Activated CD4-positive, CD25-positive, alpha-beta regulatory T cell (primary cell): Measurements from ENCODE around the gene MAT2A.
"Not testable (repeated sequence)": the region's sequence is repeated elsewhere in the genome, so short reads cannot be mapped to it uniquely, and the experiment has no call there.

ENCODE experiments used
- DNase-seq, 4 experiments: peaks; one replicate each; lab custom pipeline; 2025; lab: John Stamatoyannopoulos, UW

The MAT2A gene

DNA sequence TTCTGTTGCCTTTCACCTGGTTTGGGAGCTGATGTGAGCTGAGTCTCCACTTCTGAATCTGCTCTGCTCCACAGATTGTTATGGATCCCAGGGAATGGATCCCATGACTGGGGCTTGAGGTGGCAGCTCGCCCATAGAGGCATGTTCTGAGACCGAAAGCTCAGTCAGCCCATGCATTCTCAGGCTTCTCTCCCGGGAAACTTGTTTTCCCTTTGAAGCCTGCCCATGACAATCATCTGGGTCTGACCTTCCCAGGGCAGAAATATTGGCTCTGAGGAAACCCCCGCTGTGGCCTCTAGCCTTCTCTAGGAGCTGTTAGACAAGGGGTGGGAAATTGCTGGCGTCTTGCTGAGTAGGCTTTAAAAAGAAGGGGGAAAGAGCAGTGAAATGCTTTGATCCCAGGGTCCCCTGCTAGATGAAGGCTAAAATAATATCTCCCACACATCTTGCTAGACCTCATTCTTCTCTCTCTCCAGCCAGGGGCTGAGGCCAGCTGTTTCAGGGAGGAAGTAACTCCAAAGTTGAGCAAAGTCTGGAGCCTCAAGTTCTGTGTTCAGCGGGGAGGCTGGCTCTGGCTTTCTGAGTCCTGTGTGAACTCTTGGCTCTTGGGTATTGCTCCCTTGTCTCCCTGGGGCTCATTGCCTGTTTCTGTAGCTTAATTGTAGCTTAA, 40.4 kb downstream of the MAT2A start:
- no peak for DNase-seq

- DNase-seq = no peak
Observed at GRCh38 chr2:85580206-85580605, 41.2 kb downstream of the MAT2A start.

DNA sequence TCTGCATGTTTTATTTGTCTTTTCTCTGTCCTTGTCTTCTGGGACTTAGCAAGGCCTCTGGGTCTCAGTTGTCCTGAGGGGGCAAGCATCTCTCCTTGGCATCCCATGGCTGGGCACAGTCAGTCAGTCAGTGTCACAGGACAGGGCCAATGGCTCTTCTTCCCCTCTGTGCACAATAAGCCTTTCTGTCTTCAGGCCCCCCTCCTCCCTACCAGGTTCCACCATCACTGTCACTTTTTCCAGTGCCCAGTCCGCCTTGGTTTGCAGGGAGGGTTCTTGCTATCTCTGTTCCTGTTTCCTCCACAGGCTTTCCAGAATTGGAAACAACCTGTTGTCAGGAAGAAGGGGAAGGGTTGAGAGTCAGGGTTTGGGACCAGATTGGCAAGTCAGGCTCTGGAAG, 43.5 kb downstream of the MAT2A start:
- DNase-seq = no peak

GRCh38 chr2:85583667-85584353, 44.8 kb downstream of the MAT2A start:
- peak in 2 of 4 experiments; percentile 11 to 24 for DNase-seq

- peak in 2 of 4 experiments; percentile 19 to 30 for DNase-seq
Observed at GRCh38 chr2:85584354-85584856, 45.4 kb downstream of the MAT2A start, which contains the start of gene VAMP5. Gene VAMP5 (plus strand): TSS chr2:85584431. CDS start chr2:85584491, 60 bp downstream.

DNA sequence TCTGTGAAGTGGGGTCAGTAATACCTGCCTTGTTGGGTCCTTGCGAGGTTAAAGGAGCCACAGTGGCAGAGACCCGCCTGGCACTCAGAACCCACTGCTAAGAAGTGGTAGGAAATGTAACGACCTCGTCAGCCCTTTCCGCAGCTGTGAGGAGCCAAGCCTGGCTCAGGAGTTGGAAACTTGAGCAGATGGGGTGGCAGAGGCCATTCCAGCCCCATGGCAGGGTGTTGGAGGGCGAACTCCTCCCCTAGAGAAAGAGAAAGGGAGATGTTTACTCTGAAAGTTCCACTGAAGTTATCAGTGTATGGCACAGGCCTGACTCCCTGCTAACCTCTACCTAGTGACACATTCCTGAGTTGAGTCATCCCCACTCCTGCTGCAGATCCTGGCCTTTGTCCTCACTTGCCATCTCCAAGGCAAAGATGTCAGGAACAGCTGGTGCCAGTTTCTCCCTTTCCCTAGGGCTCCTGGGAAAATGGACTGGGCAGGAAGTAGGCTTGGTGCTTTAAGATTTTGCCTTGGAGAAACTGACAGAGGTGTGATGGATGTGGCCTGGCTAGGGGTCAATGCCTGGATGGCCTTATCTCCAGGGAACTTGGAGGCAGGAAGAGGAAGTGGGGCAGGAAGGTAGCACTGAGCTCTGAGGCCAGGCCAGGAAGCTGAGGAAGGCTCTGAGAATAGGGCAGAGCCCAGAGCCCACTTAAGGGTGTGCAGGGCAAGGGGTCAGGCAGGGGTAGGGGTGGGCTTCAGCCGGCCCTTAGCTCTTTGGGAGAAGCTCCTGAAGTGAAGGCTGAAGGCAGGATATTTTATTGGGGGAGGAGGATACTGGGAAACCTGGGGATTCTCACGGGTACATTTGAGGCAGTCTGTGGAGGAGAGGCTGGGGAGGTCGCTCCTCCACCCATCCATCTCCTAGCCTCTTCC, 46.2 kb downstream of the MAT2A start:
- DNase-seq = no peak

DNA sequence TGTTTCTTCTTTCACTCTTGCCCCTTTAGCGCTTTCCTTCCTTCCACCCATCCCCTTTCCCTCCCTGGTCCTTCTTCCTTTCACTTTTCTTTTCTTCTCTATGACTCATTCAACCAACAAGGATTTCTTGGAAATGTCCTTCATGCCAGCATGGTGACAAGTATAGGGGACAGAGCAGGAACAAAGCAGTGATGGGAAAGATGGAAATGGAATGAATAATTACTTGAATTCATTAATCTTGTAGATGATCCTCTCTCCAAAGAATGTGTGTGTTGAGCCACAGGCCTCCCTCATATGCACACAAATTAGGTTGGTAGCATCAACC, 46.8 kb downstream of the MAT2A start:
- no peak for DNase-seq

- no peak for DNase-seq
Observed at GRCh38 chr2:85588236-85588635, 49.3 kb downstream of the MAT2A start.

GRCh38 chr2:85588645-85589044, 49.7 kb downstream of the MAT2A start:
- no peak for DNase-seq

GRCh38 chr2:85589181-85589580, 50.2 kb downstream of the MAT2A start:
- DNase-seq = no peak

GRCh38 chr2:85589982-85590791, 51.2 kb downstream of the MAT2A start:
- no peak for DNase-seq

GRCh38 chr2:85590950-85591349, 52.0 kb downstream of the MAT2A start:
- no peak for DNase-seq

DNA sequence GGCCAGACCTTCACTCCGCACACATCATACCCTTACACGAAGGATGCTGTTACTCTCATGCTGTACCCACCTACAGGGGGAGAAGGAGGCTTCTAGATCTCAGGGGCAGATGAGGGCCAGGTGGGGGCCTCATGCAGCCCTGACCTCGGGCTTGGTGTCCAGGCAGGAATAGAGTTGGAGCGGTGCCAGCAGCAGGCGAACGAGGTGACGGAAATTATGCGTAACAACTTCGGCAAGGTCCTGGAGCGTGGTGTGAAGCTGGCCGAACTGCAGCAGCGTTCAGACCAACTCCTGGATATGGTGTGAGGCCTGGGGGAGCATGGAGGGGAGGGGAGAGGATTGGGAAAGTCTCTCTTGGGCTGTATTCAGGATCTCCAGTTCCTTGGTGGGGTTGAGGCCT, 52.6 kb downstream of the MAT2A start:
- DNase-seq = no peak

- not testable (repeated sequence) for DNase-seq
Observed at GRCh38 chr2:85592299-85592698, 53.3 kb downstream of the MAT2A start.

DNA sequence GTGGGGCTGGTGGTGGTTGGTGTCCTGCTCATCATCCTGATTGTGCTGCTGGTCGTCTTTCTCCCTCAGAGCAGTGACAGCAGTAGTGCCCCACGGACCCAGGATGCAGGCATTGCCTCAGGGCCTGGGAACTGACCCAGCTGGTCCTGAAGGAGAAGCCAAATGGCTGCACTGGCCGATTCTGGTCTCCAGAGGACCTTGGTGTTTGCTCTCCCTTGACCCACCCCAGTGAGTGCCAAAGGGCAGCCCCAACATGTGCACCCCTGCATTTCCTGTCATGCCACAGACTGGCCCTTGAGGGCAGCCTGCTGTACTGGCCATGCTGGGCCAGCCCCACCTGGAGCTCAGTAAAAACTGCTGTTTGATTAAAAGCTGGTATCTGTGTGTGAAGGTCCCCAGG, 54.1 kb downstream of the MAT2A start:
- no peak for DNase-seq
